Measurements from ENCODE around the gene JOSD1. TPM values are rescaled to one million over a fixed set of nuclear protein-coding genes. Genes with fewer than 3 reads are reported as not detected.

Gene JOSD1
- total and polyA plus RNA-seq, 2 donors (not counting 1 experiment from before 2014, with no cell fraction given), result 78.7 to 94.8 TPM

- intact Hi-C loops (cut with micrococcal nuclease), result no loop called here
- WGBS (ENCODE audit: insufficient coverage), result 97% methylated on average over 7 of the region's 8 CpGs
- Histone ChIP-seq H4K20me1 (ENCODE audit: control insufficient read depth, insufficient read depth, low read length, poor library complexity, severe bottlenecking) (peaks cover 85% of the 10 kb centered on the region), H3K27me3 (replicated peaks in 1 of 4; ENCODE audit: control extremely low read depth in 1 of 4, control insufficient read depth in 3 of 4, insufficient read depth in 4 of 4, low read length in 3 of 4) (no peaks in the 10 kb centered on the region), H3K4me1 (ENCODE audit: control insufficient read depth in 2 of 2, insufficient read depth in 2 of 2, low read length in 2 of 2) (peaks cover 22% of the 10 kb centered on the region in 2 donors), H3K9me3 (ENCODE audit: control extremely low read depth in 1 of 3, control insufficient read depth in 2 of 3, insufficient read depth in 1 of 3, low read length in 2 of 3) (no peaks in the 10 kb centered on the region), H3K36me3 (replicated peaks in 1 of 2; ENCODE audit: control extremely low read depth in 1 of 2, control insufficient read depth in 1 of 2, extremely low read depth in 1 of 2, insufficient read depth in 2 of 2, low read length in 1 of 2) (peaks cover 0 to 70% of the 10 kb centered on the region in 2 experiments), H3K27ac (ENCODE audit: low read length in 2 of 2) (no peak overlapping the region), H3K79me2 (ENCODE audit: control insufficient read depth, insufficient read depth, low read length) (peaks cover 84% of the 10 kb centered on the region), H3K9ac (ENCODE audit: low read length) (no peak overlapping the region), H2AFZ (ENCODE audit: insufficient read depth, low read depth, low read length, poor library complexity, severe bottlenecking) (no peak overlapping the region), H3K4me2 (replicated peaks; ENCODE audit: low read depth, low read length, poor library complexity, severe bottlenecking) (no peak overlapping the region), H3K4me3 (ENCODE audit: control extremely low read depth in 1 of 5, extremely low read depth in 1 of 5, insufficient read depth in 1 of 5, low read depth in 2 of 5, low read length in 4 of 5) (no peak overlapping the region)
- H3K4me1 Mint-ChIP-seq, result peaks cover 52% of the 10 kb centered on the region
- CTCF ChIA-PET, result interaction anchor here (0.7 kb wide), 1 partner anchor 253 kb away, joined by 3 read pairs; no protein-coding TSS in a partner anchor
- H3K4me3 Mint-ChIP-seq, result no peak overlapping the region
- no peaks in the 10 kb centered on the region for H3K27me3 Mint-ChIP-seq
- POLR2A ChIA-PET, result no interaction called here
- no peak for DNase-seq
- ATAC-seq (ENCODE audit: low read depth), result no peak
- TF ChIP-seq CTCF (IDR thresholded peaks at IDR 0.05) (no peak), EZH2 (IDR thresholded peaks at IDR 0.05; ENCODE audit: borderline replicate concordance, insufficient read depth, low read depth, low read length, poor library complexity, severe bottlenecking) (no peak)
- H3K27ac Mint-ChIP-seq, result no peak overlapping the region
- H3K9me3 Mint-ChIP-seq (ENCODE audit: insufficient read depth), result no peaks in the 10 kb centered on the region
Measured at GRCh38 chr22:38713921-38714320, 13.2 kb upstream of the JOSD1 start.

- H3K27ac Mint-ChIP-seq, result no peak overlapping the region
- TF ChIP-seq CTCF (IDR thresholded peaks at IDR 0.05) (no peak), EZH2 (IDR thresholded peaks at IDR 0.05; ENCODE audit: borderline replicate concordance, insufficient read depth, low read depth, low read length, poor library complexity, severe bottlenecking) (no peak)
- no peaks in the 10 kb centered on the region for H3K27me3 ChIP-seq (replicated peaks in 1 of 4; ENCODE audit: control extremely low read depth in 1 of 4, control insufficient read depth in 3 of 4, insufficient read depth in 4 of 4, low read length in 3 of 4)
- POLR2A ChIA-PET, result no interaction called here
- peaks cover 98% of the 10 kb centered on the region for H4K20me1 ChIP-seq (ENCODE audit: control insufficient read depth, insufficient read depth, low read length, poor library complexity, severe bottlenecking)
- ATAC-seq (ENCODE audit: low read depth) (no peak), DNase-seq (no peak)
- CTCF ChIA-PET, result no interaction called here
- H3K79me2 ChIP-seq (ENCODE audit: control insufficient read depth, insufficient read depth, low read length), result peaks cover 97% of the 10 kb centered on the region
- intact Hi-C loops (cut with micrococcal nuclease), result no loop called here
- H3K4me3 Mint-ChIP-seq, result no peak overlapping the region
- no peak overlapping the region for H3K9ac ChIP-seq (ENCODE audit: low read length)
- H3K36me3 ChIP-seq (replicated peaks in 1 of 2; ENCODE audit: control extremely low read depth in 1 of 2, control insufficient read depth in 1 of 2, extremely low read depth in 1 of 2, insufficient read depth in 2 of 2, low read length in 1 of 2), result peaks cover 0 to 58% of the 10 kb centered on the region in 2 experiments
- no peaks in the 10 kb centered on the region for H3K9me3 Mint-ChIP-seq (ENCODE audit: insufficient read depth)
- H3K27me3 Mint-ChIP-seq, result no peaks in the 10 kb centered on the region
- H3K4me1 Mint-ChIP-seq, result peaks cover 63% of the 10 kb centered on the region
- no peak overlapping the region for H3K4me3 ChIP-seq (ENCODE audit: control extremely low read depth in 1 of 5, extremely low read depth in 1 of 5, insufficient read depth in 1 of 5, low read depth in 2 of 5, low read length in 4 of 5)
- peaks cover 34 to 35% of the 10 kb centered on the region in 2 donors for H3K4me1 ChIP-seq (ENCODE audit: control insufficient read depth in 2 of 2, insufficient read depth in 2 of 2, low read length in 2 of 2)
- no peak overlapping the region for H3K4me2 ChIP-seq (replicated peaks; ENCODE audit: low read depth, low read length, poor library complexity, severe bottlenecking)
- no peak overlapping the region for H2AFZ ChIP-seq (ENCODE audit: insufficient read depth, low read depth, low read length, poor library complexity, severe bottlenecking)
- no peaks in the 10 kb centered on the region for H3K9me3 ChIP-seq (ENCODE audit: control extremely low read depth in 1 of 3, control insufficient read depth in 2 of 3, insufficient read depth in 1 of 3, low read length in 2 of 3)
- 93% methylated on average over 5 of the region's 11 CpGs for WGBS (ENCODE audit: insufficient coverage)
- H3K27ac ChIP-seq (ENCODE audit: low read length in 2 of 2), result no peak overlapping the region
Measured at GRCh38 chr22:38712486-38713207, 11.9 kb upstream of the JOSD1 start.
